Stimulated activated CD4-positive, alpha-beta T cell treated with anti-CD3 and anti-CD28 coated beads, Interleukin-12 subunit alpha, Interleukin-12 subunit beta, amount 100 ng/mL, for 4 hours (primary cell): ENCODE results near the gene TGM4.
"Not testable (repeated sequence)": the region's sequence is repeated elsewhere in the genome, so short reads cannot be mapped to it uniquely, and the experiment has no call there.

ENCODE experiments used
- DNase-seq: peaks from one replicate; pipeline ENCODE4 v3.0.0-alpha.2; 2020

The TGM4 gene

DNA sequence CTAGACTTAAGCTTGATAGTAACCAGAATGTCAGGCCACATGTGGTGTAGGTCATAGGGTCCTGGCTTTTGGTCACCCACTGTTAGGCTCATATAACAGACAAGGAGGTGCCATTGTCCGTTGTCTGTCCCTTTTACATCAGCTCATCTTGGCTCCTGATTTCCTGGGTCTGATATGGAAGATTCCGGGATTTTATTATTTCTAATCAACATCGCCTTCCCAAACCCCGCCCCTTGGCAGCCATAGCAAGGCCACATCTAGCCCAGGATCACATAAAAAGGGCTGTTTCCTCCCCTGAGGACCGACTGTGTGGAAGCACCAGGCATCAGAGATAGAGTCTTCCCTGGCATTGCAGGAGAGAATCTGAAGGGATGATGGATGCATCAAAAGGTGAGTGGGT lies at the start of gene TGM4:
TGM4 (plus strand) TSS at position 301 of the 400 bp plus-strand sequence; CDS start at position 372, 71 bp downstream.
- no peak for DNase-seq

DNA sequence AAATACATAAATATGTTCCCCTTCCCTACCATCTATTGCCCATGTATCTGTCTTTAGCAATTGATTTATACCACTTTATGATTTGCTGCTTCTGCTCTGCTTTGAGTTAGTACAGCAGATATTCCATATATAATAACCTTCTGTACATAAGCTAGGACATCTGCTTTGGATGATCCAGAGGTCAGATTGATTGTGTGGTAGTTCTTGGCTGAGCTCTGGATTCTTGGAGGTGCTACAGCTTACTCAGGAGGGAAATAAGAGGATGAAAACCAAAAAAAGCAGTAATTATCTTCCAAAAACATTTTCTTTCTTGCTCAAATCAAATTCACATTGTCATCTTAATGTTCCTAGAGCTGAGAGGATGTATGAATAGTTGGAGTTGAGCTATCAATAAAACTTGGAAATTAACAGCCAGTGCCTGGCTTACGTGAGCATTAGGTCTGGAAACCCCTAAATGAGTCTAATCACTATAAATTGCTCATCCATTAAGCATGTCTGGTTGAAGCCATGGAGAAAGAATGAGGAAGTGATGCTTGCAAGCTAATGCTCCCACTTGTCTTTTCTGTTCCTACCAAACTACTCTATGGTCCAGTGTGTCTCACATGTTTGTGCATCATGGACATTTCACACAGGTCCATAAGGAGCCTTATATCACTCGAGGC lies 49.0 kb upstream of the TGM4 start:
- DNase-seq, result no peak

DNA sequence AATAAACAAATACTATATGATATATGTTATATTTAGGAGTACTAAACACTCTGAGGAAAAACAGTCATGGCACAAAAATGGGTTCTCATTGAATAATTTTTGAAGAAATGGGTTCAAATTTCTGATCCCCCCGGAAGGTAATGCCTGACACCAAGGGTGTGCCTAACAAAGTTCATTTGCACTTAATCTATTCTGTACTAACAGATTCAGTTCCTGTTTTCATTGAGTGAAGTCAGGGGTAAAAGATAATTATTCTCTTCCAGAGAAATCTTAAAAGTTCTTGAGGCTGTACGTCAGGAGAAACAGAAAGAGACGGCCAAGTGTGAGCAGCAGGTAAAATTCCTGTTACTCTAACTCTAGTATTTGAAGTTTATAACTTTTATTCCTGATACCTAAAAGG lies 47.2 kb upstream of the TGM4 start:
- DNase-seq, result no peak

DNA sequence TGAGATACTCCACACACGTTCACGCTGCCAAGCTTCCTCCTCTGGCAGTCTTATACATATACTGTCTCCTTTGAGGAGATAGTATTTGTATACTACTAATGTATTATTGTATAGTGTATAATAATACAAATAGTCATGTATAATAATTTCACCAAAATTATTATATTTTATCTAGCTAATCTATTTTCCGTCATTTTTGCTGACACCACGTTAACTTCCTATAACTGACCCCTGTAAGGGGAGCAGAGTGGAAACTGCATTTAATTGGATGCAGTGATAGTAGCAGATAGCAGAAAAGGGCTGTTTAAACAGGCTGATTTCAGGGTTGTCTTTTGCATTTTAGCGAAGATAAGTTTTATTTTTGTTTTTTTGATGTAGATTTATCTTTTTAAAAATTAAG lies 43.2 kb upstream of the TGM4 start:
- DNase-seq, result no peak

DNA sequence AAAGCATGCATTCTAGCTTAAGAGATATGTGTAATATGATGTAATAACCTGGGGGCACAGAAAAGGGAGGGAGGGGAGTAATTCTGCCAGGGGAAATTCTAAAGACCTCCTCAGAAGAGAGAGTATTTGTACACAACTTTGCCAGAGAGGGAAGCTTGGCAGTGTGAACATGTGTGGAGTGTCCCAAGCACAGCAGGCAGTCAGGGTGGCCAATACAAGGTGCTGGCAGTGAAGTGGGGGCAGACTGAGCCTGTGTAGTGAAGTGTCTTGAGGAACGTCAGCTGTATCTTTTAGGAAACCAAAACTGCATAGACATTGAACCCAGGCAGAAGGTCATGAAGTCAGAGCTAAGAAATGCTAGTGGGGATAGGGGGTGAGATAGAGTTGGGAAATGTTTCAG lies 42.4 kb upstream of the TGM4 start:
- no peak for DNase-seq

DNA sequence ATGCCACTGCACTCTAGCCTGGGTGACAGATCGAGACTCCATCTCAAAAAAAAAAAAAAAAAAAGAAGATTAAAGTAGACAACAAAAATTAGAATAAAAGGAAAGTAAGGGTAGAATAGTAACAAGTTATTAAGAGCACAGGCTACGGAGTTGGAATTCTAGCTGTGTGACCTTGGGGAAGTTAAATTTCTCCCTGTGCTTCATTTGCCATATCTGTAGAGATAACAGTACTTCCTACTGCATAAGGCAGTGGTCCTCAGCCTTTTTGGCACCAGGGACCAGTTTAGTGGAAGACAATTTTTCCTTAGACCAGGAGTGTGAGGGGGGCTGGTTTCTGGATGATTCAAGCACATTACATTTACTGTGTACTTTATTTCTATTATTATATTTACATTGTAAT lies 41.4 kb upstream of the TGM4 start:
- no peak for DNase-seq

DNA sequence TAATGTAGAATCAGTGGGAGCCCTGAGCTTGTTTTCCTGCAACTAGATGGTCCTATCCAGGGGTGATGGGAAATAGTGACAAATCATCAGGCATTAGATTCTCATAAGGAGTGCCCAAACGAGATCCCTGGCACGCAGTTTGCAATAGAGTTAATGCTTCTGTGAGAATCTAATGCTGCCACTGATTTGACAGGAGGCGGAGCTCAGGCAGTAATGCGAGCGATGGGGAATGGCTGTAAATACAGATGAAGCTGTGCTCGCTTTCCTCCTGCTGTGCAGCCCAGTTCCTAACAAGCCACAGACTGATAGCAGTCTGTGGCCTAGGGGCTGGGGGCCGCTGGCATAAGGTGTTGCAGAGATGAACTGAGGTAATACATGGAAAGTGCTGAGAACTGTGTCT lies 41.0 kb upstream of the TGM4 start:
- no peak for DNase-seq

DNA sequence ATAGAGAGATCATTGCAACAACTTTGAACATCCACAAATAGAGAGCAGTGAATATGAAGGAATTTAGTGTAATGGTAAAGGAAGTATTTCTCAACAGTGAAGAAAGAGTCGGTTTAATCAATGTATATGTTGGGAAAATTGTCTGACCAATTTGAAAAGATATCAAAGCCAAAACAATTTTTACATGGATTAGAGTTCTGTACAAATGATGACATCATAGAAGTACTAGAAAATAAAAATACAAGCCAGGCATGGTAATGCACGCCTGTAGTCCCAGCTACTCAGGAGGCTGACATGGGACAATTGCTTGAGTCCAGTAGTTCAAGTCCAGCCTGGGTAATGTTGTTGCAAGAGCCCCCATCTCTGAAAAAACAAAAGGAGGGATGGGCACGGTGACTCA lies 38.7 kb upstream of the TGM4 start:
- DNase-seq, result no peak

DNA sequence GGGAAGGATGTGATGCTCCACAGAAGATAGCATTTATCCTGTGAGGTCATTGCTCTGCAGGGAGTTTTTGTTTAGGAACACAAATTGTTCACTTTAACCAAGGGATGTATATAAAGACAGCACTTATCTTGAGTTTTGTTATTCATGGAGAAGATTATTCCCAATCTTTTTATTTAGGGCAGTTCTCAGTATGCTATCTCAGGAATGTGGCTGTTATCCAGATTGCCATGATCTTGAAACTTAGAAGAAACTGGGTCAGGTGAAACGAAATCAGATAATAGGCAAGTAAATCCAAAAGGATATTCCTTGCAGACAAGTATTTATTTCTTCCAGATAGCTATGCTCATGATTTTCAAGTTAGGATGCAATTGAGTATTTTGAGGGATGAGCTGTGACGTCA lies 32.0 kb upstream of the TGM4 start:
- no peak for DNase-seq

DNA sequence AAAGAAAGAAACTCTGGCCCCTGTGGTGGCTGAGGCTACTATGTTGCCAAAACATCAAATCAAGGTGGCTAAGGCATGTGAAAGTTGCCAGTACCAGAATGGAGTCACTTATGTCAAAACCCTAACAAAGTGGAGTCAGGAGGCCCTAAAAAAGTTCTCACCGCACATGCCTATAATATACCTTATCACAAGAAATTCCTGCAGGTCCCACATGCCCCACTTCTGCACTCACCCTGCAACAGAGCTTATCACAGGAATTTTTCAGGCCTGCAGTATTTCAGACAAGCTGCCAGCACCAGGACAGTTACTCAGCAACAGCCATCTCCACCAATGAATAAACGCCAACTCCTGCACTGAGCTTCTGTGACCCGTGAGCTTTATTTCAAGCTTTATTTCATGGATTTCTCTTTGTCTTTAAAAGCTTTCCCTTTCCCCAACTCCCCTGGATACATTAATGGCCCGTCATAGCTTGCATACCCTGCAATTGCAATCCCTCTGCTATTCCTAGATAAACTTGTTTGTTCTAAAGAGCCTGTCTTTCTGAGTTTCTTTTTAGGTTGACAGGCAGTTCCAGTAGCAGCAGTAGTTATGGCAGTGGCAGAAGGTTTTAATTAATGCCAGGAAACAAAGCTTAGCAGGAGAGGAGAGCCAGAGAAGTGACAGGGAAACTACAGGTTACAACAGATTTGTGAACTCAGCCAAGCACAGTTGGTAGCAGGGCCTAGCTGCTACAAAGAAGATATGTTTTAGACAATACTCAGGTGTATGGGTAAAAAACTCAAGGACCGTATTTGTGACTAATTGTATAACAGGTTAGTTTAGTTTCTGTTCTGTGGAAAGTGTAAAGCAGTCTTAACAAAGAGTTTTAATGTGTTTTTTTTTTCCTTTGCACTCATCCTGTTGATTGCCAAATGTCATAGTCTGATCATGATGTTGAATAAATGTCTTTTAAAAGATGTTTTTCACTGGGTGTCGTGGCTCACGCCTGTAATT lies 28.6 kb upstream of the TGM4 start:
- no peak for DNase-seq

DNA sequence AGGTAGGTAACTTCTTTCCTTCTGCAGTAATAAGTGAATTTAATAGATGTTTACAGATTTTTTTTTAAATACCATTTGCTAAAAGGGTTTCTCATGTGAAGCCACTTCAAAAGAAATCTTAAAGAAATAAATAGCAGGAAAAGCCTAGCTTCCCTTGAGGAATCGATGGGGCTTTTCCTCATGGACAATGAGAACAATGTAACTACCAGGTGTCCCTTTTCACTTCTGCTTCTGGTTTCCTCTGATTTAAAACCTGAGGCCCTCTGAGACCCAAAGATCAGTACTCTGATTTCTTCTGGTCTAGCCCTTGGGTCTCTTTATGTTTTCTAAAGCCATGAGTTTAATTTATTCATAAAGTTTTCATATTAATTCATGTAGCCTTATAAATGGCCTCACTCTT lies 25.8 kb upstream of the TGM4 start:
- DNase-seq, result no peak

DNA sequence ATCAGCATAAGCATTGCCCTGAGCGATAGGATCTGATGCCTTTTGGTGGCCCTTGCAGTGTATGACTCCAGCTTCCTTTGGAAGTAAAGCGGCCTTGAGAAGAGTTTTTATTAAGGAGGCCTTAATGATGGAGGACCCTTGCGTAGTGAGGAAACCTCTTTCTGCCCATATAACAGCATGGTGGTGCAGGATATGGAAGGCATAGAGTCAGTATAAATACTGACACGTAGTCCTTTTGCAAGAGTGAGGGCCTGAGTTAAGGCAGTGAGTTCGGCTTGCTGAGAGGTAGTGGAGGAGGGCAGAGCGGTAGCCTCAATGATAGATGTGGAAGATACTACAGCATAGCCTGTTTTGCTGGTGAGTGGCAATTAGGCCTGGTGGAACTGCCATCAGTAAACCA lies 17.7 kb upstream of the TGM4 start:
- not testable (repeated sequence) for DNase-seq

DNA sequence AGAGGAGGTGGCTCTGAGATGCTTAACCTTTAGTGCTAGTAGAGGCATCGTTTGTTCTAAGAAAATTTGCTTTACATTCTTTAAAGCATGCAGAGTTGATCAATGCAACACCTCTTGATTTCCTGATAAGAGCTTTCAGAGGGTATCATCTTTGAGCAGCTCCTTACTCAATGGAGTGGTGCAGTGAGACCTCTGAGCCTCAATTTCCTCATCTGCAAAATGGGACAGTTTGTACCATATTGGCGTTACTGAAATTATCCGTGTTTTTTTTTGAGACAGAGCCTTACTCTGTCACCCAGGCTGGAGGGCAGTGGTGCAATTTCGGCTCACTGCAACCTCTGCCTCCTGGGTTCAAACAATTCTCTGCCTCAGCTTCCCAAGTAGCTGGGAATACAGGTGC lies 14.3 kb upstream of the TGM4 start:
- no peak for DNase-seq

DNA sequence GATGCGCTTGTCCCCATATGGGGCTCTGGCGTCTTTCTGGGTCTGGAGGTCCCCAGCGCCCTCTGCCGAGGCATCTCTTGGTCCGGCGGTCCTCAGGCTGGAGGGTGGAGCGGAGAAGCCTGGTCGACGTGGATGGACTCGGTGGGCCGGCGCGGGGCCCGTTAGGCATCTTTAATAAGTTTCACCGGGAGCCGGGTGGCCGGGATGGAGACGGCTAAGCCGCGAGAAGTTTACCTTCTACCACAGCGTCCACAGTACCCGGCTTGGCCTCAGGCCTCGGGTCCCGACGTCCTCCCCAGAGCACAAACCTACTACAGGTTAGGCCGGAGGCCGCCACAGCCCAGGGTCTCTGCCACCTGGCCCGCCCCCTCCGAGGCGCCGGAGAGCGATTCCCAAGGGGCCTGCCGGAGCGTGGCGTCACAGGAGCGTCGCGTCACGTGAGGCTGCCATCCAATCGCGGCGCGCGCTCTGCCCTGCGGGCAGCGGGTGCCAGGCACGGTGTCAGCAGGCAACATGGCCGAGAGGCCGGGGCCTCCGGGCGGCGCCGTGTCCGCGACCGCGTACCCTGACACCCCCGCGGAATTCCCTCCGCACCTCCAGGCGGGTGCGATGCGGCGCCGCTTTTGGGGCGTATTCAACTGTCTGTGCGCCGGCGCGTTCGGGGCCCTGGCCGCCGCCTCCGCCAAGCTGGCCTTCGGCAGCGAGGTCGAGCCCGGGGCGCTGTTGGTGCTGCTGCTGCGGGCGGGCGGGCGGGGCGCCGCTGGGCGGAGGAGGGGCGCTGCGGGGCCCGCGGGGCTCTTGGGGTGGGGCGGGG lies 12.8 kb upstream of the TGM4 start, which contains the start of gene TMEM42:
TMEM42 (plus strand) TSS at position 501 of the 814 bp plus-strand sequence; CDS start at position 514, 13 bp downstream.
- peak; percentile 88 for DNase-seq

DNA sequence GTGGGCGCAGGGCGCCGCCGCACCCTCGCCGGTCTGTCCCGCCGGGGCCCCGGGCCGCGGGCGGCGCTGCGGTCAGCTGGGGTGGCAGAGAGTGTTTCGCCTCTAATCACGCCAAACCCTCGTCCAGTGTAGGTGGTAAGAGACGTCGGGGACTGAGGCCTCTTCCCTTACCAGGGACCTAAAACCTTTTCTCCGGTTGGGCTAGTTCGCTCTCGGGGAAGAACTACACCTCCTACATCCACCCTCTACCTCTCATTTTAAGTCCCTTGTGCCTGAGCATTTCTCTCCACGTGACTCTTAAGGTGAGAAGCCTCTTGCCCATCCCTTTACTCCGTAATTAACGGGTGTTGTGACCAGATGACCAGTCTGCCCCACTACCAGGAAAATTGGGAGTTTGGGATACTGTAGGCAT lies 12.2 kb upstream of the TGM4 start:
- DNase-seq, result no peak

DNA sequence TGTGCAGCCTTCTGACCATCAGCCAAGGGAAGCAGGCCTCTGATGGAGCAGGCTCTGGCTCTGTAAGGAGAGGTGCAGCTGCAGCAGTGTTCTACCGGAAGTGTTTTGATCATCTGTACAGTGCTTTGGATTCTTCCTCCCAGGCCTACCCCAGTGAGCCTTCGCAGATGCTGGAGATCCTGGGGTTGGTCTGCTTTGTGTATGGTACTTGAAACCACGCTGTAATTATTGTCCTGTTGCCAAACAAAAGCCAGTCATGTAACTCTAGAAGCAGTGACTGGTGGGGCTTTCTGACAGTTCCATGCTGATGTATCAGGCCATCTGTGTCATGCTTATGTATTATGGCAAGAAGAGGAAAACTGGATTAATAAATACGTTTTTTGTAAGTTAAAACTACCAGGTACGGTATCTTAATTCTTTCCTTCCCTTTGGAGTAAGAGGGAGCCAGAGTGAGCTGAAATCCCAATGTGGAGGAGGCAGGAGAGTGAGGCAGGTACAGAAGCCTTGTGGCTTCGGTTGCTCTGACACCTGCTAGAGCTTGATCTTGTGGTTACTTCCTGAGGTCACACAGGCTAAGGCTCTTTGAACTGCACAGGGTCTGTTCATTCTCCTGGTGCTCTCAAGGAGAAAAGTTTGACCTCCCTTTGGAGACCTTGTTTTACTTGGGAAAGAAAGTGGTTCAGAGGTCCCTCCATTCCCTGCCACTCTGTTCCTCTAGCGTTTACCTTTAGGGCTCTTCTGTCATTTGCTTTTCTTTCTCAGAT lies 9.0 kb upstream of the TGM4 start:
- no peak for DNase-seq

DNA sequence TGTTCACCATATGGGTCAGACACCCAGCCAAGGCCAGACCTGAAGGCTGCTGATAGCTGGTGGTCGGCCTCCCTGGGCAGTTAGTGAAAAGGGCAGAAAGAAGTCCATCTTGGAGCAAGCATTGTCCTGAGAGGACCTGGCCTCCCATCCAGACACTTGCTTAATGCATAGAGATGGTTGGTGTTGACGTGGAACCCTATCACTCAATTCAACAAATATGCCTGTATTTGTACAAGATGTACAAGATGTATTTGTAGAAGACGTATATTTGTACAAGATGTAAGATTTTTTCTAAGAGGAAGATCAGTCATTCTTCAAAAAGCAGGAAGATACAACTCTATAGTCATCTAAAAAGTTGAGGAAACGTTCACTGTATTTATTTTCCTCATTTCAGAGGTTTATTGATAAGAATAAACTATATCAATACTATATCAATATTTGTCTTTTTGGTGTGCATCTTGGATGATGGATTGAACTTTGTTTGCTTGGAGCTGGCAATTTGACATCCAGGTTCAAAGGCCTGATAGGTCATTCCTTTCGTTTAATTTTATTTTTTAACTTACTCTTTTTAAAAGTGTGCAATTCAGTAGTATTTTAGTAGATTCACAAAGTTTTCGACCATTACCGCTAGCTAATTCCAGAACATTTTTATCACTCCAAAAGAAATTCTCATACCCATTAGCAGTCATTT lies 6.8 kb upstream of the TGM4 start:
- no peak for DNase-seq

DNA sequence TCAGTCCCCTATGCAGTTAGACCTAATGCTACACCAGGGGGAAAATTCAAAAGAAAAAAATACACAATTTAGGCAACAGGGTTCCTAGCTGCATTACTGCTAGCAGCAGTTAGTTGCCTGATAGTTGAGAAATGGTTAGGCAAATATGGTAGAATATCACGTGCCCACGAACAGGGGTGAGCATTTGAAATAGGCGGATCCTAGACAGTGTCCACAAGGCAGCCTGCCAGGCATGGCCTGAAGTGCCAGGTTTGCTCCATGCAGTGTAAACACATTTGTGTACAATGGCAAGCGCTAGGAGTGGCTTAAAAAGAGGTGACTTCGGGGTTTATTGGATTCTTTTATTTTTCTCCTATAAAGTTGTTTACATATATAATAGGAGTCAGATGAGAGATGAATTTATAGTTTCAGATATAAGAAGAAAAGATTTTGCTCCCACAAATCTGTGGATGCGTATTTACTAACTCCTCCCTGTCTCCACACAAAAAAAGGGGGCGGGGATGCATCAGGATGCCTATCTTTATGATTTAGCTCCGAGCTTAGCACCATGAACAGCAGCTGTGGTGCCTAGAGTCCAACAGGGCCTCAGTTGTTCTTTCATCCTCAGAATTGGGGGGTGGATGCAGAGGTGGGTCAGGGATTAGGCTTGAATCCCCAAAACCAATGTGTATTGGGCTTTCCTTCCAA lies 3.9 kb upstream of the TGM4 start:
- DNase-seq, result no peak

DNA sequence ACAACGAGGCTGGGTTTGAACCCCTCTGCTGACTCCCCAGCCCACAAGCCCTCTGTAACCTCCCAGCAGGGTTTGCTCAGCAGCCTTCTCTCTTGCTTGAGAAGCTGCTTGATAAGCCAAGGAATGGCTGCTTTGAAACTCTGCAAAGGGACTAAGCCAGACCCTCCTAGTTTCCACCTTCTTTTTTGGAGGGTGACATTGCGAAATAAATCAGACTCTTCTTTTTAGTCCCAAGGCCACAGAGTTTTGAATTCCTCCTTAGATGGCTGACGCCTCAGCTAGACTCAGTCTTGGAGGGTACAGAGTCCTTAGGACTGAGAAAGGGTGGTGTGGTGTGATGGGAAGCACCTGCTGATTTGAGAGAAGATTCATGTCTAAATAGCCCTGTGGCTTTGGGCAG lies 1.2 kb downstream of the TGM4 start:
- DNase-seq, result no peak

DNA sequence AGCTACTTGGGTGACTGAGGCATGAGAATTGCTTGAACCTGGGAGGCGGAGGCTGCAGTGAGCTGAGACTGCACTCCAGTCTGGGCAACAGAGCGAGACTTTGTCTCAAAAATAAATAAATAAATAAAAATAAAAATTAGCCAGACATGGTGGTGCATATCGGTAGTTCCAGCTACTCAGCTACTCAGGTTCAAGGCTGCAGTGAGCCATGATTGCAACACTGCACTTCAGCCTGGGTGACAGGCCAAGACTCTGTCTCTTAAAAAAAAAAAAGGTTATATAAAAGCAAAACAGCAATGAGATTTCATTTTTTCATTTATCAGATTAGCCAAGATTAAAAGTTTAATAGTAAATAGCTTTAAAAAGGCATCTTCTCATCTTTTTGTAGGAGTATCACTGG lies 2.9 kb downstream of the TGM4 start:
- DNase-seq, result no peak

DNA sequence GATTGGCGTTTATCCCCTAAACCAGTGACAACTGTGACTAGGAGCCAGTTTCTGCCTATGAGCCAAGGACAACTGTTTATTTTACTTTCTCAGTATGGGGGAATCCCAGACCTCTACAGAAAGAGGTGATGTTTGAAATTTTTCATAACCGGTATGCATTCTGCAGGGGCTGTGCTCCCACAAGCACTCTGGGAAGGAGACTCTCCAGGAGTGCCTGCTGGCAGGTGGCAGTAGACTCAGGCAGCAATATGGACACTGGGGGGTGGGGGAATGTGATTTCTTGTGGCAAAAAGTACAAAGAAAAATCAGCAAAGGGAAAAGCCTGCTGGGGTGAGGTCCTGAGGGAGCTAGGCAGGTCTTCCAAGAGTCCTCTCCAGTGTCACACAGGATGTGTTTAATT lies 5.9 kb downstream of the TGM4 start:
- DNase-seq, result no peak
